GM23248 (cell line): Measurements from ENCODE around the gene SYNE1.

Source experiments
- EZH2 ChIP-seq: fragments of 200-600 bp; sonication (generic); IDR thresholded peaks from 2 replicates; pipeline ENCODE4 v1.6.1; 2018; ENCODE audit warnings: antibody characterized with exemption, mild to moderate bottlenecking; ENCODE audit not compliant: insufficient read depth, poor library complexity, severe bottlenecking
- EZH2phosphoT487 ChIP-seq: fragments of 200-600 bp; sonication (generic); IDR thresholded peaks from 2 replicates; pipeline ENCODE4 v1.6.1; 2018; ENCODE audit warnings: antibody characterized with exemption, moderate library complexity, mild to moderate bottlenecking, low read depth; ENCODE audit not compliant: insufficient read depth

- TF ChIP-seq EZH2 = no peak
- no peak for TF ChIP-seq EZH2phosphoT487
These were observed 321.1 kb downstream of the SYNE1 start for GRCh38 chr6:152316024-152316423.
